ENCODE results near the gene TMEM170A.

DNA sequence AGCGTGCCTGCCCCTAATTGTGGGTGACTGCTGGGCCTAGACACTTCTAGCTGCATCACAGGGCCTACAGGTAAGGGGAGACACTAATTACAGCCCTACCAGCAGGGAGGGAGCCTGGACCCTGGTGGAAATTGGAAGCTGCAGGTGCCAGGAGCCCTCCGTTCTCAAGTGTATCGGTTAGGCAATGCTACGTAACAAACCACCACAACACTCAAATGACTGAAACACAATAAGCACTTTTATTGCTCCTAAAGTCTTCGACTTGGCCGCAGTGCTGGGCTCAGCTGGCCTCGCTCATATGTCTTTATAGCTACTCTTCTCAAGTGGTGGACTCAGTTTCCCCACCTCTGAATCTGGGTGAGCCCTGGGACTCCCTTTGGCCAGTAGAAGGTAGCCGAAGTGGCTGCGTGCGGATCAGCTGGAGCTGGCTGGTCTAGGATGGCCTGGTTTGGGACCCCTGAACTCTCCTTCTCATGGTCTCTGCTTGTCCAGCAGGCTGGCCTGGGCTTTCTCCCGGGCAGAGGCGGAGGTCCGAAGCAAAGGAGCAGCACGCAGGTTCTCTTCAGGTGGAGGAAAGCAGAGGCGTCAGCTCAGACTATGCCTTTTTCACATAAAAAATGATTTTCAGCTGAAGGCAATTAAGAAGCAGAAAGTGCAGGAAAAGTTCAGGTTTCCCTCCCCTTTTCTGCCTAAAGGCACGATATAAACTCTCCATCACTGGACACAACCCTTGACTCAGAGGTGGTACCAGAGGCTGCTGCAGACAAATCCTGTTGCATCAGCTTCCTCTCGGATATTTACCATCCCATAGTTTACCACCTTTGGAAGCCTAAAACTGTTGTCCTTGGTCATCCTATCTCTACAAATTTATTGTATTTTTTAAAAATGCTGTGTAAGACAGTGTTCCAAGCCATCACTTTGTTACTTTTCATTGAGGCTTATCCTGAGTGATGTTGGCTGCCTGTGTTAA lies 8.7 kb upstream of the TMEM170A start:
- no peak for TF ChIP-seq POLR2A (IDR thresholded peaks at IDR 0.05; ENCODE audit: low read depth, low read length)
- TF ChIP-seq POLR2AphosphoS5 (IDR thresholded peaks at IDR 0.05; ENCODE audit: low read depth, low read length): no peak

Data from GM12891 (cell line).